Psoas muscle (tissue), 8 donors: ENCODE data around the gene RAD1. TPM values are rescaled to one million over a fixed set of nuclear protein-coding genes. Genes with fewer than 3 reads are reported as not detected.
A peak's percentile ranks its signal among the peaks of the same experiment; 100 is the strongest.

Experiments used
- ATAC-seq, 4 donors: fragments of 200-7000 bp; cut with Tn5 transposase; one replicate each; pipeline ENCODE4 v1.9.1; 2020; ENCODE audit warnings: moderate library complexity in 3 of 4, mild to moderate bottlenecking in 2 of 4
- DNase-seq, 2 donors: peaks; one replicate each; pipeline ENCODE4 v3.0.0-alpha.2; 2020
- H3K27ac ChIP-seq: fragments of 200-600 bp; one replicate; pipeline ENCODE4 v1.8.0; 2022
- H3K27me3 ChIP-seq, 3 donors: fragments of 200-600 bp in 1 of 3; one replicate each; pipeline versions ENCODE4 v1.6.1 to v1.8.0; 2013 to 2022; ENCODE audit warnings: low read length in 2 of 3, mild to moderate bottlenecking in 2 of 3, moderate library complexity in 1 of 3; ENCODE audit not compliant: insufficient read depth in 3 of 3
- H3K36me3 ChIP-seq, 2 donors: fragments of 200-600 bp in 1 of 2; one replicate each; pipeline versions ENCODE4 v1.6.1 to v1.8.0; 2013 to 2022; ENCODE audit warnings: low read depth in 1 of 2, mild to moderate bottlenecking in 1 of 2, moderate library complexity in 1 of 2; ENCODE audit not compliant: insufficient read depth in 1 of 2
- H3K4me1 ChIP-seq: fragments of 200-600 bp; one replicate; pipeline ENCODE4 v1.8.0; 2022
- H3K4me3 ChIP-seq: fragments of 200-600 bp; one replicate; pipeline ENCODE4 v1.8.0; 2022; ENCODE audit warnings: mild to moderate bottlenecking
- H3K9me3 ChIP-seq: fragments of 200-600 bp; one replicate; pipeline ENCODE4 v1.8.0; 2022
- WGBS, 3 donors: extraction: QIAGEN DNeasy Blood & Tissue Kit; methylation state at CpG; one replicate each; pipeline versions ENCODE4 v1.1.6 to v1.1.7; 2013; 5-methylcytosine and 5-hydroxymethylcytosine counted together
- intact Hi-C, 2 donors: fragments of 100-400 bp; cut with DNase I; formaldehyde crosslinking; loops; one replicate each; pipeline versions ENCODE4 v1.11.0 to v1.14.2; 2022
- polyA plus RNA-seq, 3 donors: library from polyadenylated mRNA; stranded (reverse); fragments of 200-250 nt; gene quantifications; one replicate each; pipeline ENCODE4 v1.2.3, GENCODE V29; 2013
- total RNA-seq, 4 donors: library from RNA; stranded (reverse); fragmentation: NEBNext Ultra II Directional in 2 of 4; extraction: Animal tissue kit (Norgen Biotek cat#: 25700) in 2 of 4; gene quantifications; one replicate each; pipeline versions ENCODE4 v1.2.1 to v1.2.4, GENCODE V29; 2021 to 2023
- TF ChIP-seq, protein P1 (sequence below): fragments of 200-600 bp; IDR thresholded peaks from one replicate; pipeline ENCODE4 v1.8.0; 2022; ENCODE audit warnings: antibody characterized with exemption
- donor health status: healthy with polysubstance abuse.
- donor health status: DM: no; HTN: no; CAD: no; lungs with moderate emphysema.
- donor health status: Bipolar disorder and iron deficiency.
- donor health status: healthy.
- donor health status: DM: yes; HTN: yes; CAD: no.
- donor health status: DM: no; HTN: no; CAD: no.
- donor health status: DM: no; HTN: no; CAD: no.
- donor health status: DM: yes; HTN: yes; CAD: no.

RAD1 gene
- total and polyA plus RNA-seq, 7 donors = 15.8 to 43.1 (median 18.2) TPM

DNA sequence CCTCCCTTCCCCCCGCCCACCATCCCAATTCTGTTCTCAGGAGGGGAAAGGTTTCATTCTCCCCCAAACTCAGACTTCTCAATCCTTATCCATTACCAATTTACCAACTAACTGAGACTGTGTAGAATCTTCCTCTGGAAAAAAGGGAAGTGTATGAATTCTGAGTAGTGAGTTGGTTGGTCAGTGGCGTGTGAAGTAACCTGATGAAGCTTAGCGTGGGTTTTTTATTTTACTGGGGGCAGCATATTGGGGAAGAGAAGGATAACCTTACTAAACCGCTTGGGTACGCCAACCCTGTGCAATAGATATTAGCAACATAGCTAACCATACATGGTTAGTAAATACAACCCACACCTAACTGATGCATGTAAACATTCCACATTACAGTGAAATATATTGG, 13.0 kb upstream of the RAD1 start:
- Histone ChIP-seq H3K27ac (no peak overlapping the region), H3K27me3 (no peaks in the 10 kb centered on the region), H3K36me3 (peaks cover 3 to 44% of the 10 kb centered on the region in 2 donors), H3K9me3 (no peaks in the 10 kb centered on the region), H3K4me3 (peak overlapping the region; percentile 91), H3K4me1 (peaks cover 15% of the 10 kb centered on the region)
- intact Hi-C loops = no loop called here
- DNase-seq (no peak), ATAC-seq (no peak)
- WGBS, 3 donors = 83 to 93% (median 92%) methylated on average over 5 of the region's 5 CpGs
- TF ChIP-seq, protein P1, sequence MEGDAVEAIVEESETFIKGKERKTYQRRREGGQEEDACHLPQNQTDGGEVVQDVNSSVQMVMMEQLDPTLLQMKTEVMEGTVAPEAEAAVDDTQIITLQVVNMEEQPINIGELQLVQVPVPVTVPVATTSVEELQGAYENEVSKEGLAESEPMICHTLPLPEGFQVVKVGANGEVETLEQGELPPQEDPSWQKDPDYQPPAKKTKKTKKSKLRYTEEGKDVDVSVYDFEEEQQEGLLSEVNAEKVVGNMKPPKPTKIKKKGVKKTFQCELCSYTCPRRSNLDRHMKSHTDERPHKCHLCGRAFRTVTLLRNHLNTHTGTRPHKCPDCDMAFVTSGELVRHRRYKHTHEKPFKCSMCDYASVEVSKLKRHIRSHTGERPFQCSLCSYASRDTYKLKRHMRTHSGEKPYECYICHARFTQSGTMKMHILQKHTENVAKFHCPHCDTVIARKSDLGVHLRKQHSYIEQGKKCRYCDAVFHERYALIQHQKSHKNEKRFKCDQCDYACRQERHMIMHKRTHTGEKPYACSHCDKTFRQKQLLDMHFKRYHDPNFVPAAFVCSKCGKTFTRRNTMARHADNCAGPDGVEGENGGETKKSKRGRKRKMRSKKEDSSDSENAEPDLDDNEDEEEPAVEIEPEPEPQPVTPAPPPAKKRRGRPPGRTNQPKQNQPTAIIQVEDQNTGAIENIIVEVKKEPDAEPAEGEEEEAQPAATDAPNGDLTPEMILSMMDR = no peak

DNA sequence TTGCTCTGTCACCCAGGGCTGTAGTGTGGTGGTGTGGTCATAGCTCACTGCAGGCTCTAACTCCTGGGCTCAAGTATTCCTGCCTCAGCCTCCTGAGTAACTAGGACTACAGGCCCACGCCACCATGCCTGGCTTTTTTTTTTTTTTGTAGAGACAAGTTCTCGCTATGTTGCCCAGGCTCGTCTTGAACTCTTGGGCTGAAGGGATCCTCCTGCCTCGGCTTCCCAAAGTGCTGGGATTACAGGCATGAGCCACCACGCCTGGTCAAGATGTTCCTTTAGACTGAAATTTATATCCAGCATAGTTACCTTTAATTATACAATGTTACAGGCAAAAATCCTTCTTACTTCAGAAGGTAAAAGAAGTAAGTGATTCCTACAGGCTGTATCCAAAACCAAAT, 12.5 kb upstream of the RAD1 start:
- H3K9me3 ChIP-seq = no peaks in the 10 kb centered on the region
- no peak overlapping the region for H3K27ac ChIP-seq
- no peak for ATAC-seq
- H3K36me3 ChIP-seq = peaks cover 3 to 48% of the 10 kb centered on the region in 2 donors
- no peak overlapping the region for H3K4me3 ChIP-seq
- peaks cover 17% of the 10 kb centered on the region for H3K4me1 ChIP-seq
- 93 to 96% (median 94%) methylated on average over 5 of the region's 5 CpGs for WGBS, 3 donors
- no peak for DNase-seq
- TF ChIP-seq, protein P1 = no peak
- no peaks in the 10 kb centered on the region for H3K27me3 ChIP-seq
- intact Hi-C loops = no loop called here

DNA sequence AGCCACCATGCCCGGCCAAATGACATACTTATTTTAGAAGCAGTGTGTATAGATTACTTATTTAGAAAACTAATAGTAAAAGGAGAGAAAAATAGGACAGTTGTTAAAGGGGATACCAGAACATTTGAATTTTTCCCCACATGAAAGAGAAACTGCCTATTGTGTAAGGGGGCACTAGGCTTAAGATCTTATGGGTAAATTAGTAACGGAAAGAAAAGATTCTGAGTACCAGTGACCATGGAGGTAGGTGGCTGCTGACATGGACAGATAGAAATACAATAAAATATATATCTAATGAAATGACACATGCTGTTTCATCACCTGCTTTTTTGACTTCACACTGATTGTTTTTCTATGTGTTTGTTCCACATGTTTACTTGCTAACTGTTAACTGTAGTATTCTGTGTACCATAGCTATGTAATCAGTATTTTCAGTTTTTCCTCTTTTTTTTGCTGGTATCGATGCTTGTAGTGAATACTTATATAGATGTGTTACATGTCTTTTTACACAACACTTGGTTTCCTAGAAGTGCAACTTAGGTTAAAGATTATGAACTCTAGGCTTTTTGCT, 11.1 kb upstream of the RAD1 start:
- Histone ChIP-seq H3K4me3 (no peak overlapping the region), H3K4me1 (peaks cover 15% of the 10 kb centered on the region), H3K36me3 (peaks cover 3 to 62% of the 10 kb centered on the region in 2 donors), H3K27ac (peak overlapping the region; percentile 10), H3K27me3 (no peaks in the 10 kb centered on the region), H3K9me3 (no peaks in the 10 kb centered on the region)
- intact Hi-C loops = no loop called here
- WGBS, 3 donors = 84 to 92% (median 85%) methylated on average over 3 of the region's 3 CpGs
- TF ChIP-seq, protein P1 = no peak
- ATAC-seq (no peak), DNase-seq (no peak)

DNA sequence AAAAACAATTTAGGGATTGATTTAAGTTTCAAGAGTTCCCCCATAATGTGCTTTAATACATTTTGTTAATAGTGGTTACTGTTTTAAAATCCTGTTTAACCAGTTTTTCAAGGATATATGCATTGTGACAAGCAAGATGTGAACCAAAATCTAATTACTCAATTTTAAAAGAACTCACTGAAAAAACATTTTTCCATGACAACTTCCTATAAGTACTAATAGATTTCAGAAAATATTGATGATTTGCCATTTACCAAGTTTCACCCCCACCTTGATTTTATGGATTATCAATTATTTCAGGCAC, 9.1 kb upstream of the RAD1 start:
- peak overlapping the region; percentile 75 for H3K27ac ChIP-seq
- peaks cover 3 to 82% of the 10 kb centered on the region in 2 donors for H3K36me3 ChIP-seq
- TF ChIP-seq, protein P1 = no peak
- H3K4me1 ChIP-seq = peaks cover 5% of the 10 kb centered on the region
- no peaks in the 10 kb centered on the region for H3K27me3 ChIP-seq
- intact Hi-C loops = no loop called here
- no peak overlapping the region for H3K4me3 ChIP-seq
- ATAC-seq (no peak), DNase-seq (no peak)
- H3K9me3 ChIP-seq = no peaks in the 10 kb centered on the region
